Measurements from ENCODE around the gene TACC2.

- no peak for TF ChIP-seq POLR2A (IDR thresholded peaks at IDR 0.05)
- TF ChIP-seq, protein P1, sequence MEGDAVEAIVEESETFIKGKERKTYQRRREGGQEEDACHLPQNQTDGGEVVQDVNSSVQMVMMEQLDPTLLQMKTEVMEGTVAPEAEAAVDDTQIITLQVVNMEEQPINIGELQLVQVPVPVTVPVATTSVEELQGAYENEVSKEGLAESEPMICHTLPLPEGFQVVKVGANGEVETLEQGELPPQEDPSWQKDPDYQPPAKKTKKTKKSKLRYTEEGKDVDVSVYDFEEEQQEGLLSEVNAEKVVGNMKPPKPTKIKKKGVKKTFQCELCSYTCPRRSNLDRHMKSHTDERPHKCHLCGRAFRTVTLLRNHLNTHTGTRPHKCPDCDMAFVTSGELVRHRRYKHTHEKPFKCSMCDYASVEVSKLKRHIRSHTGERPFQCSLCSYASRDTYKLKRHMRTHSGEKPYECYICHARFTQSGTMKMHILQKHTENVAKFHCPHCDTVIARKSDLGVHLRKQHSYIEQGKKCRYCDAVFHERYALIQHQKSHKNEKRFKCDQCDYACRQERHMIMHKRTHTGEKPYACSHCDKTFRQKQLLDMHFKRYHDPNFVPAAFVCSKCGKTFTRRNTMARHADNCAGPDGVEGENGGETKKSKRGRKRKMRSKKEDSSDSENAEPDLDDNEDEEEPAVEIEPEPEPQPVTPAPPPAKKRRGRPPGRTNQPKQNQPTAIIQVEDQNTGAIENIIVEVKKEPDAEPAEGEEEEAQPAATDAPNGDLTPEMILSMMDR (IDR thresholded peaks at IDR 0.05), result no peak
Measured at GRCh38 chr10:122282909-122283308, 293.9 kb downstream of the TACC2 start.
